GM12878 (cell line): ENCODE results near the gene RALGPS2.

ENCODE experiments used
- SP1 ChIP-seq: IDR thresholded peaks from one replicate; pipeline ENCODE4 v1.6.1; 2011; ENCODE audit warnings: low read depth, low read length
- TAF1 ChIP-seq: IDR thresholded peaks from 2 replicates; pipeline ENCODE4 v1.6.1; 2011; ENCODE audit warnings: mild to moderate bottlenecking, low read depth, low read length, borderline replicate concordance
- TCF12 ChIP-seq: IDR thresholded peaks from 2 replicates; pipeline ENCODE4 v1.6.1; 2011; ENCODE audit warnings: low read depth, mild to moderate bottlenecking, low read length
- TF ChIP-seq, protein P1 (sequence below), 3 experiments: IDR thresholded peaks in 2 of 3; conservative IDR thresholded peaks in 1 of 3; 2 replicates each; pipeline ENCODE4 v1.5.1; 2011; ENCODE audit warnings: low read depth in 3 of 3, low read length in 3 of 3, mild to moderate bottlenecking in 3 of 3, control low read depth in 2 of 3, moderate library complexity in 2 of 3, inconsistent platforms in 1 of 3, mixed read lengths in 1 of 3; ENCODE audit not compliant: control insufficient read depth in 2 of 3, insufficient read depth in 1 of 3; ENCODE audit errors: extremely low read depth in 1 of 3

DNA sequence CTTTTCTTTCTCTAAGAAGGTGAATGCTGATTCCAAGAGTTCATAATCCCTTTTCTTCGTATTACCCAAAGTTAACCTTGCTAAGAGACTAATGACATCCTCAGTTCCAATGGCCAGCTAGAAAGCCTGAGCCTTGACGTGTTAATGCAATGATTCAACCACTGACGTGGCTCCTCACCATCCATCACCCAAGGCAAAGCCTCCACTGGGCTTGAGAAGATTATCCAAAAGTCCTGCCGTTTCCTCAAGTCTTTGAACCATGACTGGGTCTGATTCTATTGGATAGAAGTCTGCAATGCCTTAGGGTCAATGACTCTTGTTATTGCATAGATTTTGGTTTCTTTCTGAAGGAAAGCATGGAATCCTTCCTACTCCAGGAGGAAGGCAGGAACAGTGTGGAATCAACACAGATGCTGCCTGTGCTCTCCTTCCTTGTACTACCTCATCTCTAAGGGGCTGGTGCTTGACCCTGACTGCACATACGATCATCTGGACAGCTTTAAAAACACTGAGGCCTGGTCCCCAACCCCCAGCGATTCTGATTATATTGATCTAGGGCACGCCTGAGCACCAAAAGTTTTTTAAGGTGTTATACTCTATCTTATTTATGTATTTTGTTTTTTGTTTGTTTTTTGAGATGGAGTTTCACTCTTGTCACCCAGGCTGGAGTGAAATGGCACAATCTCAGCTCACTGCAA, 215.2 kb downstream of the RALGPS2 start:
- TF ChIP-seq SP1 (no peak), TAF1 (no peak), TCF12 (no peak)
- TF ChIP-seq, protein P1, sequence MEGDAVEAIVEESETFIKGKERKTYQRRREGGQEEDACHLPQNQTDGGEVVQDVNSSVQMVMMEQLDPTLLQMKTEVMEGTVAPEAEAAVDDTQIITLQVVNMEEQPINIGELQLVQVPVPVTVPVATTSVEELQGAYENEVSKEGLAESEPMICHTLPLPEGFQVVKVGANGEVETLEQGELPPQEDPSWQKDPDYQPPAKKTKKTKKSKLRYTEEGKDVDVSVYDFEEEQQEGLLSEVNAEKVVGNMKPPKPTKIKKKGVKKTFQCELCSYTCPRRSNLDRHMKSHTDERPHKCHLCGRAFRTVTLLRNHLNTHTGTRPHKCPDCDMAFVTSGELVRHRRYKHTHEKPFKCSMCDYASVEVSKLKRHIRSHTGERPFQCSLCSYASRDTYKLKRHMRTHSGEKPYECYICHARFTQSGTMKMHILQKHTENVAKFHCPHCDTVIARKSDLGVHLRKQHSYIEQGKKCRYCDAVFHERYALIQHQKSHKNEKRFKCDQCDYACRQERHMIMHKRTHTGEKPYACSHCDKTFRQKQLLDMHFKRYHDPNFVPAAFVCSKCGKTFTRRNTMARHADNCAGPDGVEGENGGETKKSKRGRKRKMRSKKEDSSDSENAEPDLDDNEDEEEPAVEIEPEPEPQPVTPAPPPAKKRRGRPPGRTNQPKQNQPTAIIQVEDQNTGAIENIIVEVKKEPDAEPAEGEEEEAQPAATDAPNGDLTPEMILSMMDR (IDR thresholded peaks at IDR 0.05 in 2 of 3, conservative IDR thresholded peaks at IDR 0.05 in 1 of 3; ENCODE audit: control insufficient read depth in 2 of 3, extremely low read depth in 1 of 3, insufficient read depth in 1 of 3, low read depth in 3 of 3, low read length in 3 of 3): no peak
